Renal cortical epithelial cell (primary cell): ENCODE data around the gene ST7L. TPM values are rescaled to one million over a fixed set of nuclear protein-coding genes. Genes with fewer than 3 reads are reported as not detected.

Experiments used
- DNase-seq: peaks from one replicate; pipeline ENCODE4 v3.0.0-alpha.2; 2011; ENCODE audit warnings: low read depth
- total RNA-seq: library from RNA; depleted of rRNA; stranded (reverse); fragments of >200 nt; gene quantifications from 2 replicates; pipeline ENCODE4 v1.2.3, GENCODE V29; 2014

Gene ST7L
- total RNA-seq, 1 donor from 2014 or later = 14.8 TPM

DNA sequence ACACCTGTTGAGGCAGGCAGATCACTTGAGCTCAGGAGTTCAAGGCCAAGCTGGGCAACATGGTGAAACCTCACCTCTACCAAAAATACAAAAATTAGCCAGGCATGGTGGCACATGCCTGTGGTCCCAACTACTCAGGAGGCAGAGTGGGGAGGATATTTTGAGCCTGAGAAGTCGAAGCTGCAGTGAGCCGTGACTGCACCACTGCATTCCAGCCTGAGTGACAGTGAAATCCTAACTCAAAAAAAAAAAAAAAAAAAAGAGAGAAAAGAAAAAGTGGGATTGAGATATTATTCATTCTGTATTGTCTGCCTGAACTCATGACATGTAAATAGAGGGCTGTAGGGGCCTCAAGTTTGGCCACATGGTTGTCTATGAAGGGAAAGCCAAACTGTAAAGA, 72.9 kb downstream of the ST7L start:
- DNase-seq = peak; percentile 89

GRCh38 chr1:112544751-112545150, 74.2 kb downstream of the ST7L start:
- DNase-seq = peak; percentile 67

- peak; percentile 98 for DNase-seq
These were observed 74.8 kb downstream of the ST7L start for GRCh38 chr1:112544011-112544688.

DNA sequence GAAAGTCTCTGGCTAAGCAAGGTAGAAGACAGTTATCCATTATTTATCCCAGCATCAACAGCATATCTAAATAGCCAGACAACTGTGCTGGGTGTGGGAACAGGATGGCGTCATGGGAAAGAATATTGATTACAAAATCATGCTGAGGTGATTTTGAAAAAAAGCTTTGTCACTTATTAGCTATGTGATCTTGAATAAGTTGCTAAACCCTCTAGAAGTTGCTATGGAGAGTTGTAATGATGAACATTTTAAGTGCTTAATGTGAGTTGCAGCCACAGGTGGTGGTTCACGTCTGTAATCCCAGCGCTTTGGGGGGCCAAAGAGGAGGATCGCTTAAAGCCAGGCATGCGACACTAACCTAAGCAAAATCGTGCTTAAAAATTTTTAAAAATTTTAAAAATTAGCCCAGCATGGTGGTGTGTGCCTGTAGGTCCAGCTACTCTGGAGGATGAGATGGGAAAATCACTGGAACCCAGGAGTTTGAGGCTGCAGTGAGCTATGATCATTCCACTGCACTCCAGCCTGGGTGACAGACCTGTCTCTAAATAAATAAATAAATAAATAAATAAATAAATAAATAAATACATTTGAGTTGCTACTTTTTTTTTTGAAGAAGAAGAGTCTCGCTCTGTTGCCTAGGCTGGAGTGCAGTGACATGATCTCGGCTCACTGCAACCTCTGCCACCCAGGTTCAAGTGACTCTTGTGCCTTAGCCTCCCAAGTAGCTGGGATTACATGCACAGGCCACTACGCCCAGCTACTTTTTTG, 76.6 kb downstream of the ST7L start:
- DNase-seq = peak; percentile 77

GRCh38 chr1:112541299-112541698, 77.6 kb downstream of the ST7L start:
- no peak for DNase-seq

DNA sequence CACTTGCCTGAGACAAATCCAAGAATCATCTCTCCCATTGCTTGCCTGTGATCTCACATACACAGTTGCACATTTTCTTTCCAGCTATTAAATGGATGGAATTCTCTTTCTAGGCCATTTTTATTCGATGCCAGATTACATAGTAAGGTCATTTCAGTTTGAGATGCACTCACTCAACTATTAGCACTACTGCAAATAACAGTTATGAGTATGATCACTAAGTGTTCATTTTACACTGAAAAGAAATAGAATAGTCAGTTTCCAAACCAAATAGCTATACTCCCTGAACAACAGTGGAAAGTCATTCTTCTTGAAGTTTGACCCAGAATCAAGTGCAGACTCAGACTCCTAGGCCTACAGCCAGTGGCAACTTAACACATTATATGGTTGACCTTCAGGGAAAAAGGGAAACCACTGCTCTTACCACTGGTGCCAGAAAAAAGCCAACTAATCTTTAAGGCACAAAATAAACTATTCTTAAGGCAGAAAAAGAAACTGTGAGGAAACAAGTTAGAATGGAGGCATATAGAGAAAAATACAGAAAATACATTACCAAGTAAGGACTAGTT, 78.6 kb downstream of the ST7L start:
- DNase-seq = no peak

- DNase-seq = no peak
These were observed 80.1 kb downstream of the ST7L start for GRCh38 chr1:112538883-112539282.

- DNase-seq = no peak
These were observed 81.5 kb downstream of the ST7L start for GRCh38 chr1:112537456-112537855.

- DNase-seq = no peak
These were observed 82.4 kb downstream of the ST7L start for GRCh38 chr1:112536561-112536960.

DNA sequence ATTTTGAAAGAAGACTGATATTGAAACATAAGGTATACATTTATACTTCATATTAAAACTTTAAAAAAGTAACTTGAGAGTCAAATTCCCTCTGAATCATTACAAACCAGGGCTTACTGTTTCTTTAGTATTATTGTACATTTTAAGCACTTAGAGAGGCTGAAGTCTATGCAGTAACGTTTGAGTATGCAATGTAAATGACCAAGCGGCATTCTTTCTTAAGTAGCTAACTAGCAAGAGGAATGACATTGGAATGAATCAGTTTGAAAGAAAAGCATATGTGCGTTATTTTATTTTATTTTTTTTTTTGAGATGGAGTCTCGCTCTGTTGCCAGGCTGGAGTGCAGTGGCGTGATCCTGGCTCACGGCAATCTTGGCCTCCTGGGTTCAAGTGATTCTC, 85.9 kb downstream of the ST7L start:
- no peak for DNase-seq

- no peak for DNase-seq
These were observed 86.9 kb downstream of the ST7L start for GRCh38 chr1:112532064-112532463.

- DNase-seq = no peak
These were observed 88.1 kb downstream of the ST7L start for GRCh38 chr1:112530832-112531231.

DNA sequence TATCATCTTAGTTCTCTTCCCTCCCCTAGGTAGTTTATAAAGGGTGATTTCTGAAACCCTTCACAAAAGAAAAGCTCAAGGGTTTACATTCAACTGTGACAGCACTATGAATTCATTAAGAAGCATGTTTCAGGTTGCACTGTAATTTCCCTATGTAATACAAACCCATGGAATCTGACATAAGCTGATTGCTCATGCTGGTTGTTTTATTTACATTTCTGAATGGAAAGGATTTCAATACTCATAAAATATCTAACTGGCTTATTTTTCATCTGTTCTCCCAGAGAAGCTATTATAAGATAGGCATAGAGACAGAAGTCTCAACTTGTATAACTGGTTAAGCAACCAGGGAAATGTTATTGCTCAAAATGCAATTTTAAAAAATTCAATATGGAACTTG, 89.6 kb downstream of the ST7L start:
- no peak for DNase-seq

DNA sequence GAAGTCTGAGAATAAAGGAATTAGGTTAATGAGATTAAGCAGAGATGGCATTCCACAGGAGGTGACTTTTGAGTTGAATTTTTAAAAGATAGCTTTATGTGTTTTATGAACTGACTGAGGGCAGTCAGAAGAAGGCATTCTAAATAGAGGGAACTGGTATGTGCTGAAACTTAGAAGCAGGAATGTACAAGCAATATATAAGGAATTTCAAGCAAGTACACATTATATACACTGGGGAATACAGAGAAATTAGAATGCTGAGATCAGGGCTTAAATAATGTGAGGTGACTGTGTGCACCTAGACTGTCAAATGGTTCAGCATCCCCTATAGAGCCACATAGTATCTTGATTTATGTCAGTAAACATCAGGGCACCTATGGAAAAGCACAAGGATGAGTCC, 90.9 kb downstream of the ST7L start:
- DNase-seq = no peak

- peak; percentile 92 for DNase-seq
These were observed 91.5 kb downstream of the ST7L start for GRCh38 chr1:112527266-112528010.

DNA sequence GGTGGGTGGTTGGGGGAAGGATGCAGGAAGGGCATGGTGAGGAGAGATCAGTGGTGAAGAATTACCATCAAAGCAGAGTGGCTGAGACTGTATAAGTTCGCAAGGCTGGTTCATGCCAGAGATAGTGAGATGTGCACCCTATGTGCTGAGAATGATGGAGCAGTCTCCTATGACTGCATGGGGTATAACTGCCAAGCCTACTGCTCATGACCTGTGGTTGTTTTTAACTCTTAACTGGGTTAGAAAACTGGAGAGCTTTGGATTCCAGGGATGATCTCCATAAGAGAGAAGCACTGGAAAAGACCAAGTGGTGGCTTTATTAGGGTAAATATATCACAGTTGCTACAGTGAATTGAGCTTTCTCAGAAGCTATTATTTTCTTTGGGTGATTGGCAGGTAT, 94.0 kb downstream of the ST7L start:
- no peak for DNase-seq

GRCh38 chr1:112524251-112524650, 94.7 kb downstream of the ST7L start:
- peak; percentile 85 for DNase-seq

DNA sequence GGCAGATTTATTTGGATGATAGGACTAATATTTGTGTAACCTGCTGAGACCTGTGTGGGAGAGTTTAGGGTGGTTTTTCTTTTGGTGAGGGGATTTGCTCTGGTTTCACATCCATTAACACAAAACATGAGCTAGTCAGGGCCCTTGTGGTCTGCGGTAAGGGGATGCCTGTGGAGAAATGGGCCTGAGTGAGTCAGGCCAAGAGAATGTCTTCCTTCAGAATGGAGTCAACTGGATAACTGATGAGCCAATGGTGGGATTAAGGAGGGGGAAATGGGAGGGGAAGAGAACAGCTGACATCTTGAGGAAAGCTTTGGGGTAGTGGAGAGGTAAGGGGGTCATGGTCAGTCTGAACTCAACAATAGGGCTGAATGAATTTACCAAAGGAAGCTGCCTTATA, 96.3 kb downstream of the ST7L start:
- peak; percentile 96 for DNase-seq

DNA sequence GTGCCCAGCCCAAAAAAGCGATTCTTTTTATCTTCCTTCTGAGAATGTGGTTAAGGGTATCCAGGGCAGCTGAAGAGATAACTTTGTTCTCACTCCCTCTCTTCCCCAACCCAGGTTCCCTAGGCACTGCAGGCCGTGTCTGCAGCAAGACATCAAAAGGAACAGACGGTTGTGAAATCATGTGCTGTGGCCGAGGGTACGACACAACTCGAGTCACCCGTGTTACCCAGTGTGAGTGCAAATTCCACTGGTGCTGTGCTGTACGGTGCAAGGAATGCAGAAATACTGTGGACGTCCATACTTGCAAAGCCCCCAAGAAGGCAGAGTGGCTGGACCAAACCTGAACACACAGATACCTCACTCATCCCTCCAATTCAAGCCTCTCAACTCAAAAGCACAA, 98.8 kb downstream of the ST7L start:
- no peak for DNase-seq

DNA sequence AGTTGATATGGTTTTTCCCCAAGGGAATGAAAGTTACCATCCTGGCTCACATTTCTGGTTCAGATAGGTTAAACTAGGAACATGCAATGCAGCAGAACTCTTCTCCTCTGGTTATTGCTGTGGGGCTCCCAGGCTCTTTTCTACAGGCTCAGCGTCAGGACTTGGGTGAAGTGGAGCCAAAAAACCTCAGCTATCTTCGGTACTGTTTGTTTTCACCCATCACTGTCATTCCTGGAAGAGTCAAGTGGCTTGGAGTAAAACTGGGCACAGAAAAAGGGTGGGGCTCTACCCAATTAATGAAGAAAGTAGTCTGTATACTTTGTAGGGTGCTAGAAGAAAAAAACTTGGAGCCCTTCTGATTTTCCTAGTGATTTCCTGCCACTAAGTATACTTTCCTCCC, 100.8 kb downstream of the ST7L start:
- DNase-seq = no peak

- no peak for DNase-seq
These were observed 101.3 kb downstream of the ST7L start for GRCh38 chr1:112517646-112518045.

DNA sequence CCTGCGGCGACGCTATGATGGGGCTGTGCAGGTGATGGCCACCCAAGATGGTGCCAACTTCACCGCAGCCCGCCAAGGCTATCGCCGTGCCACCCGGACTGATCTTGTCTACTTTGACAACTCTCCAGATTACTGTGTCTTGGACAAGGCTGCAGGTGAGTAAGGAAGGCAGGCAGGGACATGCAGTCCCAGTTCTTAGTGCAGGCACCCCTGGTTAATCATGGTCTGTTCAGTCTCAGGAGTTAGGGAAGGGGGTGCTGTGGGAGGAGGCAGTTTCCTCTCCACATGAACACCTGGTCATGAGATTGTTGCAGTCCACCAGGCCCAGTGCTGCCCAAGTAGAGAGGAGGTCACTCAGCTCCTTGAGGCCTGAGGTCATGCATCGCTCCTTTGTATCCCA, 101.7 kb downstream of the ST7L start:
- no peak for DNase-seq

GRCh38 chr1:112516141-112516540, 102.8 kb downstream of the ST7L start:
- DNase-seq = no peak
